Measurements from ENCODE around the gene TMX4.

DNA sequence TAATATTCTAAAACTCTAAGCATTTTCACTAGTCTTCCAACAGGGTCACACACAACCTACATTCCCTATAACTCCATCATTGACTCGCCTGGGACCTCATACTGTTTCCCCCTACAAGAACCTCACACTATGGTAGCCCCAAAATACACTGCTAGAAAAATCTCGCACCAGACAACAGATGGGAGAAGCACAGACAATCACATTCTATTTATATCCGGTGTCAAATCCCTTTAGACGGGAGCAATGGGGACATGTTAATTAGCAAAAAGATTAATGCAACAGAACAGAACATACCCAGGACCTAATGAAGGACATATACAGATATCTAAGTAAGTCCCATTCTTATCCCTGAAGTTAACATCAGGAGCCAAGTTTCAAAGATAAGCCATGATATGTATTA is 33.6 kb downstream of the TMX4 start:
- TF ChIP-seq, protein P1, sequence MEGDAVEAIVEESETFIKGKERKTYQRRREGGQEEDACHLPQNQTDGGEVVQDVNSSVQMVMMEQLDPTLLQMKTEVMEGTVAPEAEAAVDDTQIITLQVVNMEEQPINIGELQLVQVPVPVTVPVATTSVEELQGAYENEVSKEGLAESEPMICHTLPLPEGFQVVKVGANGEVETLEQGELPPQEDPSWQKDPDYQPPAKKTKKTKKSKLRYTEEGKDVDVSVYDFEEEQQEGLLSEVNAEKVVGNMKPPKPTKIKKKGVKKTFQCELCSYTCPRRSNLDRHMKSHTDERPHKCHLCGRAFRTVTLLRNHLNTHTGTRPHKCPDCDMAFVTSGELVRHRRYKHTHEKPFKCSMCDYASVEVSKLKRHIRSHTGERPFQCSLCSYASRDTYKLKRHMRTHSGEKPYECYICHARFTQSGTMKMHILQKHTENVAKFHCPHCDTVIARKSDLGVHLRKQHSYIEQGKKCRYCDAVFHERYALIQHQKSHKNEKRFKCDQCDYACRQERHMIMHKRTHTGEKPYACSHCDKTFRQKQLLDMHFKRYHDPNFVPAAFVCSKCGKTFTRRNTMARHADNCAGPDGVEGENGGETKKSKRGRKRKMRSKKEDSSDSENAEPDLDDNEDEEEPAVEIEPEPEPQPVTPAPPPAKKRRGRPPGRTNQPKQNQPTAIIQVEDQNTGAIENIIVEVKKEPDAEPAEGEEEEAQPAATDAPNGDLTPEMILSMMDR (IDR thresholded peaks at IDR 0.05) = no peak
- TF ChIP-seq POLR2A (IDR thresholded peaks at IDR 0.05) = no peak
